GM18499 (cell line): ENCODE results near the gene ADM.

Experiments
- ATAC-seq: cut with Tn5 transposase; IDR thresholded peaks from one replicate; pipeline ENCODE4 v1.9.1; 2021; ENCODE audit warnings: moderate number of reproducible peaks; ENCODE audit not compliant: insufficient read depth, unreplicated experiment

Gene ADM

GRCh38 chr11:10307400-10308200 lies 2.7 kb downstream of the ADM start:
- peak; percentile 49 for ATAC-seq

DNA sequence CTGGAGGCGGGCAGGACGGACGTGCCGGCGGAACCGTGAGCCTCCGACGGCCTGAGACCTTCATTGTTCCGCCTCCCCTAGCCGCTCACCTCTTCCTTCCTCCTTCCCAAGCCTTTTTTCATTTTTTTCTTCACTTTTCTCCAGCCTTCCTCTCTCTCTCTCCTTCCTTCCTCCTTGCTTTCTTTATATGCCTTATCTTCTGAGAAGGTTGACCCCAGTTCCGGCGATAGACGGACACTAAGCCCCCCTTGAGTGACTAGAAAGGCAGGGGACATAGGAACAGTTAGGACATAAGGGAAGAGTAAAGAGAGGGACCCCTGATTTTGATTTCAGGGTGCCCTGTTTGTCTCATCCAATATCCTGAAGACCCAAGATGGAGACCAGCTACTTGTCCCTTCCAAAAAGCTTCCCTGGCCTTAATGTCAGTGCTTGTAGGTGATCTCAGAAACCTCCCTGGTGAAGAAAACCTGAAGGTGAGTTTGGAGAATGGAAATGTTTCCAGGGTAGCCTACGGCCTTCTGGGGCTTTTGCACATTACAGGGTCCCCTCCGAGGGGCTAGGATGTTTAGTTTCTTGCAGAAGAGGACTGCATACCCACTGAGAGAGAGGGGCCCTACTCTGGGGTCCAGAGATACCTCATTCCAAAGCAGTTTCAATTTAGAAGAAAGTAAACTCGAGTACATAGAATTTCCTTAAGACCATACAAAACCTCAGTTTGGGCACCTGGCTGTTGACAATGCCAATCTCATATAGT lies 3.5 kb downstream of the ADM start:
- no peak for ATAC-seq

DNA sequence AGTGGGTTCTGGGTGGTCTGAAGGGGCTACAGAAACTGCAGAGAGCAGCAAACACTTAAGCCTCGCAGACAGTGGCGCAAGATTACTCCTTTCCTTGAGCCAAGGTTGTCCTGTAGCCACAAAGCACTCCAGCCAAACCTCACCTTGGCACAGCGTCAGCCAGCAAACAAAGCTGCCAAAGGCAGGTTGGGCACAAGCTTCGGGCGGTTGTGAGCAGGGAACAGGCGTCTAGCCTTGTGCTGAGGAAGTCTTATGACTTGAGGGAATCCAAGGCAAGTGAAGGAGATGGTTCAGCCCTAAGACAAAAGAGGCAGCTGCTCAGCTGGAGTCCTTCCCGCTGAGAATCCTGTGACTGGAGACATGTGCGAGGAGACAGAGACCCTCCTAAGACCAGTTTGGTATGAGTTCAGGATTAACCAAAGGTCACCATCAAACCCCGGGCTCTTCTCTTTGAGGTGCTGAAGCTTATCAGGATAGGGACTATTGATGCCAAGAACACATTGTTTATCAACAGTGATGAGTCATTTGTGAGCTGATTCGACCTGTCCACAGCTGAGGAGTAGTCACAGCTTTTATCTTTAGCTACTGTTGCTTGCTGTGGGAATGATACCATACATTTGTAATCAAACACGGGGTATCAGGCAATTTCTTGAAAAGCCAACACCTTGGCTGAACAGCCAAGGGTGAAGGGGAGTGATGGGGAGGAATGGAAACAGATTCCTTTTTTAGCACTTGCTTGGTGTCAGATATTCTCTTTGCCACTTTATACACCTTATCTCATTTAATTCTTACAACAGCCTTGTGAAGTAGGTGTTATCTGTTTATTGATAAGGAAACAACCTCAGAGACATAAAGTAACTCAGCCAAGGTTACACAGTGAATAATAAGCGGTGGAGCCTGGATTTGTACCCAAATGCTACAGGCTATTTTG lies 4.6 kb downstream of the ADM start:
- ATAC-seq = no peak

GRCh38 chr11:10310301-10310841 lies 5.5 kb downstream of the ADM start:
- ATAC-seq = no peak

DNA sequence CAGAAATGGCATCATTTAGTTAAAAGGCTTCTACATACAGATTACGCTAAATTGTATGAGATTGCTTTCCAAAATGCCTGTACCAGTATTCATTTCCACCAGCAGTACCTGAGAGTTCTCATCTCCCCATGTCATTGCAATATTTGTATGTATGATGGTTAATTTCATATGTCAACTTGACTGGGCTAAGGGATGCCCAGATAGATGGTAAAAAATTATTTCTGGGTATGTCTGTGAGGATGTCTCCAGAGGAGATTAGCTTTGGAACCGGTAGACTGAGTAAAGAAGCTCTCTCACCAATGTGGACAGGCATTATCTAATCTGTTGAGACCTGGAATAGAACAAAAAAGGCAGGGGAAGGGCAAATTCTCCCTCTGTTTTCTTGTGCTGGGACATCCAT lies 6.9 kb downstream of the ADM start:
- ATAC-seq = no peak

DNA sequence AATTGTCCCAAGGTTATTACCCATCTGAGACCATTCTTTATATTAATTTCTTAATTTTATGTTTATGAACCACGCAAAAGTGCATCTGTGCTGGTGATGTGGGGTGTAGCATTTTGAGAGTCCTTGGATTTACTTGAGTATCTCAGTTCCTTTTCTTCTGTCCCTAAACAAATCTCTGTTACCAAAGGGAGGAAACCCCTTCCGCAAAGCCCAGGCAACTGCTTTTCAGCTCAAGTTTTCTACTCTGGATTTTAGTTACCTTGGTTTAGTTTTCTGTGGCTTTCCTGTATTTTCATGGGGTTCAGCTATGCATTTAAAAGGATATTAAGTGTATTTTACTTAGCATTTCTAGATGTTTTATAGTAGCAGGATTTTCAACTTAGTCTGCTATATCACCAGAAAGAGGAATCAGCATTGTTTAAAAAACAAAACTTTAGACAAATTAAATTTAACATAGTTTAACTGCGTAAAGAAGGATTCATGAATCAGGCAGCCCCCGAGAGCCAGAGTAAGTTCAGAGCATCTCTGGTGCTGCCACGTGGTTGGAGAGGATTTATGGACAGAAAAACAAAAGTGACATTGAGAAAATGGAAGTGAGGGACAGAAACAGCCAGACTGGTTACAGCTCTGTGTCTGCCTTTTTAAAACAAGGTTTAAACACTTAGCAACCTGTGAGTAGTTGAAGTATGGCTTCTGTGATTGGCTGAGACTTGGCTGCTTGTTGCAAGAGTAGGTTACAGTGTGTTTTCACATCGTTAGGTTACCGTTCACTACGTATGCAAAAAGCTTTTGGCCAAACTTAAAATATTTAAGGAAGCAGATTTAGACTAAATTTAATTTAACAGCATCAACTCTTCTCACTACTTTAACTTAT lies 9.6 kb downstream of the ADM start:
- ATAC-seq = peak; percentile 59

GRCh38 chr11:10315083-10315482 lies 10.2 kb downstream of the ADM start:
- ATAC-seq = no peak

DNA sequence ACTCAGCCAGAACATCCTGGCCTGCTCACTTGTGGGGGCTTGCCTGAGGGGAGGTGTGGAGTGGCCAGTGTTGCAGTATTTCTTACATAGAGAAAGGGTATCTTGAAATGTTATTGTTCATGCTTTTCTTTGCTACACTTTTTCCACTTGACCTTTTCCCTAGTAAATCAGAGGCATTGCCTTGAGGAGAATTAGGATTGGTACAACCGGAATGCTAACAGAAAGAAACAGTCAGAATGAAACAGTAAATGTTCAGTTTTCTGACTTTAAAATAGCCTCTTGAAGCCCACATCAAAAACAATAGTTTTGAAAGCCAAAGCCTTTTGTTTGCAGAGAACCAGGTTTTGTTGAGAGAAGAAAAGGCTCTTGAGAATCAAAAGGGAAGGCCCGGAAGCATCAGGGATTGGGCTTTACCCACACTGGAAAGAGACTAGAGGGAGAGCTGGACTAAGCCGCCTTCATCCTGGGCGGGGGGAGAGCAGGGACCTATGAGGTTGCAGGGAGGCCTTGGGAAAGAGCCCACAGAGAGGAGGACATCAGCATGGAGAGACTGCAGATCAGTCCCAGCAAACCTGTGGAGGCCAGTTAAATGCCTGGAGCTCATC lies 12.4 kb downstream of the ADM start:
- no peak for ATAC-seq

DNA sequence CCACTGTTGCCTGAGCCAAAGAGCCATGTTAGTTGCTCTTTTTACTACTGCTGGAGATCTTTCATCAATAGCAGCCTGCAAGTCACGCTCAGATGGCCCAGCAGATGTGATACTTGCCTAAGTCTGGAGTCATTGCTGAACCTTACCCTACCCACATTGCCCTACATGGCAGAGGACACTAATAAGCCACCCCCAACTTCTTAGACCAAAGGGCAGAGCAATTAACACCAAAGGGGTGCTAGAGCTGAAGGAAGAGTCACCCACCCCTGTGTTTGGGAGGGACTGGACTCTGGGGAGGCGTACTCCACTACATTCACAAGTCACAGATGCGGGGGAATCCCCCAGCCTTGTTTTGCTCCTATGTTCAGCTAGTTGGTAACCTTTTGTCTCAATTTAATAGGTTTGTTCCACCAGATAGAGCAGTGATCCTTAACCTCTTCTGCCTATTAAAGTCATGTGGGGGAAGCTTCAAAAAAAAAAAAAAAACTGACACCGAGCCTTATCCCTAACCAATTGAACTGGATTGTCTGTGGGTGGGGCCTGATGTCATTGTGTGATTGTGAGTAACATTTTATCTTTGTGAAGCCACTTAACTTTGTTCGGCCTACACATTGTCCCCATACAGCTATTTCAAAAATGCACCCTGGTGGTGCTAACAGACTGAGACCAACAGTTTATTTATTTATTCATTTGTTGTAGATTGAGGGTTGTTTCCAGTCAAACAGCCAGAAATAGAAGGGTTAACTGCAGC lies 13.1 kb downstream of the ADM start:
- ATAC-seq = no peak

DNA sequence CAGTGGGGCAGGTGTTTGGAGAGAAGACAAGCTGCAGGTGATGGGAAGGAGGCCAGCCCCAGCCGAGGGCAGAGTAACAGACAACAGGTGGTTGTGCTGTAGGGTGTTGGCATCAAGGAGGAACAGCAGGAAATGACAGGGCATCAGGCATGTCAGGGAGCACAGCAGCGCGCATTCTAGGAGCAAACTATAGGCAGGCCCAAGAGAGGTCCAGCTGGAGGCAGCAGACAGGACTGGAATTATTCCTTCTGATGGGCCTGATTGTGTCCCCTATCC lies 13.6 kb downstream of the ADM start:
- ATAC-seq = no peak

- no peak for ATAC-seq
These were observed 15.1 kb downstream of the ADM start for GRCh38 chr11:10319702-10320558.

GRCh38 chr11:10320736-10321465 lies 16.0 kb downstream of the ADM start:
- ATAC-seq = no peak

GRCh38 chr11:10322401-10322800 lies 17.5 kb downstream of the ADM start:
- ATAC-seq = no peak

DNA sequence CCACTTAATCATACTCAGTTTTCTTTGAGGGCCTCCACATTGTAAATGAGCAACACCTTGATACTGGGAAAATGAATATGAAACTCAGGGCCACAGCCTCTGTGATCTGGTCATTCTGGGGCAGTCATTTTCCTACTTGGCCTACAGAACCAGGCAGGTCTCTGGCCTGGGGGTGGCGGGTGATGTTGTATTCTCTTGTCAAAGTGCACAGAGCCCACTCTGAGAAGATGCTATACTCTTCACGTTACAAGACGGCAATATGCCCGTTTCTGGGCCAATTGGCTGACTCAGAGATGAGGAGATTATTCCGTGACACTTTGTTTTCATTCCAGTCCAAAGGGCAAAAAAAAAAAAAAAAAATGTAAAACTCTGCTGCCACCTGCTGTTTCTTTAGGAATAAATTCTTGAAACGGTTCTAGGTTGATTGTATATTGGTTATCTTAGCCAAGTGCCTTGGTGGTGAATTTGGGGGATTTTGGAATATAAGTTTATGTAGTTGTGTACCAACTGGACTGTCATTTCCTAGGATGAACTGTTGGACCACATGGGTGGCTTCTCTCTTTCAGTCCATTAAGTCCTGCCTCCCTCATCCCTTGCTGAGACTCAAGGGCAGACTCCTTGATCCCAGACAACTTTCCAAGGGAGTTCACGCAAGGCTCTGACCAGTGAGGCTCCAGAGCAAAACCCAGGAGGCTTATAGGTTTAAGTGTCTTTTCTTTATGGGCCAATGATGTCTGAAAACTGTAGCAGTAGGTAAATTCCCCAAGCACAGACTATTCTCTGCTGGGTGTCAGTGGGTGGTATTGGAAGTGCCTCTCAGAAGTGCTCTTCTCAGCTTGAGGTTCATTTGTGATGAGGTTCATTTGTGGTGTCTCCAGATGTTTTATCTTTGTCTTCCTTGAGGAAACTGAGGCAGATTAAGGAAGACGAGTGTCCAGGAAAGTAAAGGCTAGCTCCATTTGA lies 18.2 kb downstream of the ADM start:
- no peak for ATAC-seq

DNA sequence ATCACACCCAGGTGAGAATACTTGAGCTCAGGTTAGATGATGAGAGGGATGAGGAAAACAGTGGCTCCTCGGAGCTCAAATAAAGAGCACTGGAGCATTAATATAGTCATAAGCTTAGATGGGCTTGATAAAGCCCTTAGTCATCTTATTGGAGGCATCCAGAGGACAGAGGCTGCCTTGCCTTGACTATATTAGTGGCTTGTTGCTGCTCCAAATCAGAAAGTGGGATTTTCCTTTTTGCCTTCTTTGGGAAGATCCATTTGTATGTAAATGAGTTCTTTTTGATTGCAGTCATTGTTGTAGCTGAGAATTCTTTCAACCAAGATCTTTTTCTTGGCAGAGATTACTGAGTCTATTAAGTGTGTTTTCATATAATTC lies 18.9 kb downstream of the ADM start:
- ATAC-seq = no peak

GRCh38 chr11:10324474-10324873 lies 19.6 kb downstream of the ADM start:
- no peak for ATAC-seq
